ENCODE results near the gene LRRN4CL. TPM values are rescaled to one million over a fixed set of nuclear protein-coding genes. Genes with fewer than 3 reads are reported as not detected.

The LRRN4CL gene
- total and polyA plus RNA-seq, 9 of the 15 experiments (the other 6 are each of a cell fraction or from before 2014, with no cell fraction given), result 0.03 to 0.11 (median 0.05) TPM; not detected in 4

- TF ChIP-seq GTF2B (IDR thresholded peaks at IDR 0.05; ENCODE audit: extremely low read depth, insufficient read length) (no peak), ATF2 (CRISPR knock-in tag; IDR thresholded peaks at IDR 0.05) (no peak), HBP1 (CRISPR knock-in tag; IDR thresholded peaks at IDR 0.05) (no peak), ZNF165 (CRISPR knock-in tag; IDR thresholded peaks at IDR 0.05; ENCODE audit: borderline replicate concordance) (no peak), SIN3A (IDR thresholded peaks at IDR 0.05; ENCODE audit: borderline replicate concordance in 2 of 2, control insufficient read depth in 1 of 2, low read depth in 2 of 2, low read length in 2 of 2) (peak; percentile 83 to 88), SMAD1 (IDR thresholded peaks at IDR 0.05; ENCODE audit: low read depth, low read length, partially characterized antibody) (peak; percentile 49), GMEB1 (CRISPR knock-in tag; IDR thresholded peaks at IDR 0.05) (no peak), NCOA1 (IDR thresholded peaks at IDR 0.05; ENCODE audit: low read depth) (0 out of 2 replicates have a peak, but pooled peaks have one; percentile 20), ZNF324 (CRISPR knock-in tag; IDR thresholded peaks at IDR 0.05) (no peak), LCOR (CRISPR knock-in tag; IDR thresholded peaks at IDR 0.05) (no peak), CGGBP1 (CRISPR knock-in tag; IDR thresholded peaks at IDR 0.05) (no peak), TRIM24 (IDR thresholded peaks at IDR 0.05) (peak in 1 of 2 experiments; percentile 67; a peak in 2 of 4 replicates), MTA3 (IDR thresholded peaks at IDR 0.05; ENCODE audit: borderline replicate concordance) (peak; percentile 99), HDGF (IDR thresholded peaks at IDR 0.05) (no peak), FOXP1 (CRISPR knock-in tag; IDR thresholded peaks at IDR 0.05) (no peak), ASH1L (IDR thresholded peaks at IDR 0.05; ENCODE audit: borderline replicate concordance, low read depth, partially characterized antibody) (no peak), POLR2A (conservative IDR thresholded peaks at IDR 0.05) (peak; percentile 88), TARDBP (IDR thresholded peaks at IDR 0.05) (0 out of 2 replicates have a peak, but pooled peaks have one; percentile 32), PTRF (tag; IDR thresholded peaks at IDR 0.05) (no peak), NR2C1 (IDR thresholded peaks at IDR 0.05) (peak; percentile 50; the same call in 1 of the 2 replicates), NR2C1 (tag; IDR thresholded peaks at IDR 0.05) (peak; percentile 51; the same call in 1 of the 2 replicates), ZNF212 (CRISPR knock-in tag; IDR thresholded peaks at IDR 0.05) (no peak), PHF20 (IDR thresholded peaks at IDR 0.05; ENCODE audit: partially characterized antibody) (peak; percentile 89), RHOXF2B (CRISPR knock-in tag; conservative IDR thresholded peaks at IDR 0.05) (no peak), ZBED1 (IDR thresholded peaks at IDR 0.05) (no peak)
Measured at GRCh38 chr11:62678770-62679696, 10.3 kb downstream of the LRRN4CL start, which contains the start of gene UBXN1 (continued).

Data from K562 (cell line).